ENCODE data around the gene LNPK.

LNPK gene

GRCh38 chr2:175892046-175892445 is 110.0 kb downstream of the LNPK start:
- no peak for DNase-seq

GRCh38 chr2:175890636-175891242 is 111.3 kb downstream of the LNPK start:
- no peak for DNase-seq

- no peak for DNase-seq
Observed at GRCh38 chr2:175889701-175890302, 112.3 kb downstream of the LNPK start.

DNA sequence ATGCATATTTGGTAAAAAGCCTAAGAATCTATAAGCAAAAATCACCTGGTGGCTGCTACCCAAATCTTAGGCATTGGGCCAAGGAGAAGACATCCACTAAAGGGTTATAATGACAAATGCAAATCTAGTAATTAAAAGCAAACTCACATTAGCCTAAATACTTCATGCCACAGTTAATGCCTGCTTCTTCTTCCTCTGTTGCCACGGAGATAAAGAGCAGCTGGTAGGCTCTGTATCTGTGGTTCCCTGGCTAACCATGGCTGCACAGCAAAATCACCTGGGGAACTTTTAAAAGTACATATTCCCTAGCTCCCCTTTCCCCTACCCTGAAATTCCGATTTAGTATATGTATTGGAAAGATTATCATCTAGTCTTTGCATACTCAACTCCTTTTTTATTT is 114.3 kb downstream of the LNPK start:
- no peak for DNase-seq

- no peak for DNase-seq
Observed at GRCh38 chr2:175884697-175885393, 117.2 kb downstream of the LNPK start.

DNA sequence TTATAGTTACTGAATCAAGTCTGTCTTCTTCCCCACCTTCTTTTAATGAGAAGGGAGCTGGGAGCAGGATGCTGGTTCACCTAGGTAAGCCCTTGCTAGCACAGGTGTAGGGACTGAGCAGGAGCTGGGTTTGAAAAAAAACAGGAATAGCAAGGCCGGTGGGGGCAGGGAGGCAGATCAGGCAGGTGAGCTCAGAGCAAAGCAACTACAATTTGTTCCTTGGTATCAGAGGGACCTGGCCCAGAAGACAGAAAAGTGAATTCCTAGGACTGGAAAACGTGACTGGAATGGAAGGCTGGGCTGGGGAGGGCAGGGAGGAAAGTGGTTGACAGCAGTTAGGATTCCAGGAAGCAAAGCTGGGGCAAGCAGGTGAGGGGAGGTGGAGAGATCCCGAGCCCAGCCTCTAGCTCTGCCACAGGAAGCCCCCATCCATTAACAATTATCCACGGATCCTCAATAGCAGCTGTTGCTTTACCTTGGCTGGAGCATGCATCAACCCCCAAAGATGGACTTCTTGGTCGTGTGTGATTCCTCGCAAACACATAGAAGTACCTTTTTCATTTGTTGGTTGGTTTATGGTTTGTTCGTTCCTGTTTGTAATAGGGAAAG is 118.4 kb downstream of the LNPK start:
- DNase-seq, result no peak

GRCh38 chr2:175879679-175880078 is 122.4 kb downstream of the LNPK start:
- DNase-seq, result no peak

DNA sequence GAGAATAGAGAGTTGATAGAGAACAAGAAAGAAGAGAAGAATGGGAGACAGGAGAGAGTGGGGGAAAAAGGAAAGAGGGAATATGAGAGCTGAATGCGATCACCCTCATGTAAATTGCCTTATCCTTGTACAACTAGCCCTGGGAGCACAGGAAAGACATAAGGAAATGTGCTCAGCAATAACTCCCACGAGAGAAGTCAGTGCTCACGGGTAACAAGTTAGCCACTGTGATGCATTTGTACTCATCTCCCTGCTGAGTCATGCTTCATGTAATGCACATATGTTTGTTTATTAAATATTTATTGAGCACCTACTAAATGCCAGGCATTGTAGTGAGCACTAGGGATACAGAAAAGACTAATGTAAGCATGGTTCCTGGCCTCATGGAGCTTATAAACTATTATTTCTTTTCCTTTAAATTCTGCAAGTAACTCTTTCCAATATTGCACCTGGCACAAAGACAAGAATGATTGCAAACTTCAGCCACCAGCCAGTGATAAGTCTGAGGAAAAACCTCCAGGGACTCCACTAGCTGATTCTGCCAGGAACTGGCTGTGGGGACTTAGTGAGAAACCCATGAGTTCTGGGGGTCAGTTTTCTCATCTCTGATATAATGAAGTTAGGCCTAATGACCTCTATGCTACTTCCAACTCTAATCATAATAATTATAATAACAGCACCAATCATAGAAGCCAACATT is 124.1 kb downstream of the LNPK start:
- DNase-seq, result no peak

- no peak for DNase-seq
Observed at GRCh38 chr2:175874291-175874690, 127.8 kb downstream of the LNPK start.

All from CD4-positive, alpha-beta T cell treated with Interleukin-17A for 1 hour (primary cell).